GM10248 (cell line): Measurements from ENCODE around the gene NFKBIE.
A peak's percentile ranks its signal among the peaks of the same experiment; 100 is the strongest.

Experiments used
- CTCF ChIA-PET: fragments of 300-600 bp; sonication (Branson Sonifier 250); formaldehyde crosslinking; extraction: SDS; loops from one replicate; lab custom pipeline; 2021; ENCODE audit warnings: antibody characterized with exemption; lab: Yijun Ruan, JAX
- POLR2A ChIA-PET: fragments of 350-650 bp; sonication (Branson Sonifier 250); formaldehyde crosslinking; extraction: SDS; loops from one replicate; lab custom pipeline; 2020; ENCODE audit warnings: antibody characterized with exemption; lab: Yijun Ruan, JAX
- DNase-seq: peaks from one replicate; pipeline ENCODE4 v3.0.0; 2012; ENCODE audit errors: extremely low spot score
- CTCF ChIP-seq: IDR thresholded peaks from 2 replicates; pipeline ENCODE4 v1.5.1; 2012; ENCODE audit warnings: mild to moderate bottlenecking, low read depth; ENCODE audit errors: extremely low read depth, missing control alignments, control extremely low read depth

Gene NFKBIE

GRCh38 chr6:44219053-44219814 is 46.1 kb downstream of the NFKBIE start:
- CTCF ChIA-PET: interaction anchor here (0.8 to 2.4 kb wide), 10 partner anchors 19 to 141 kb away, joined by 3 to 11 read pairs (median 3); no protein-coding TSS in a partner anchor
- POLR2A ChIA-PET: interaction anchor here (0.6 to 1.5 kb wide), 4 partner anchors 11 to 548 kb away, joined by 4 to 9 read pairs (median 5); partner anchors contain the start of genes HSP90AB1 and SLC35B2

GRCh38 chr6:44217332-44218143 is 47.8 kb downstream of the NFKBIE start:
- CTCF ChIA-PET: interaction anchor here (1.3 to 2.1 kb wide), 2 partner anchors 20 to 45 kb away, joined by 6 to 7 read pairs; no protein-coding TSS in a partner anchor
- no peak for TF ChIP-seq CTCF
- DNase-seq: no peak
- POLR2A ChIA-PET: no interaction called here

More at GRCh38 chr6:44219053-44219814, 46.1 kb downstream of the NFKBIE start:
- TF ChIP-seq CTCF: no peak
- peak; percentile 88 for DNase-seq

GRCh38 chr6:44216677-44217331 is 48.5 kb downstream of the NFKBIE start, which contains the start of gene MYMX:
TSS of gene MYMX (plus strand) at chr6:44216926. CDS start at chr6:44217472, 546 bp downstream.
- no peak for DNase-seq
- POLR2A ChIA-PET: no interaction called here
- no peak for TF ChIP-seq CTCF
- CTCF ChIA-PET: interaction anchor here (1.2 to 1.4 kb wide), 5 partner anchors 11 to 50 kb away, joined by 3 to 6 read pairs (median 4); no protein-coding TSS in a partner anchor

- ChIA-PET POLR2A (no interaction called here), CTCF (interaction anchor here (0.9 to 2.2 kb wide), 7 partner anchors 10 to 54 kb away, joined by 3 to 10 read pairs (median 3); partner anchors contain the start of gene SLC29A1)
- no peak for DNase-seq
- TF ChIP-seq CTCF: no peak
These were observed 51.0 kb downstream of the NFKBIE start for GRCh38 chr6:44214307-44214706.

- ChIA-PET CTCF (interaction anchor here (1.7 kb wide), 1 partner anchor 26 kb away, joined by 6 read pairs; no protein-coding TSS in a partner anchor), POLR2A (no interaction called here)
- TF ChIP-seq CTCF: no peak
- DNase-seq: no peak
These were observed 54.1 kb downstream of the NFKBIE start for GRCh38 chr6:44211284-44211683.
